Activated naive CD4-positive, alpha-beta T cell treated with anti-CD3 and anti-CD28 coated beads for 36 hours (primary cell): ENCODE results near the gene RBP3. TPM values are rescaled to one million over a fixed set of nuclear protein-coding genes. Genes with fewer than 3 reads are reported as not detected.
"Not testable (repeated sequence)": the region's sequence is repeated elsewhere in the genome, so short reads cannot be mapped to it uniquely, and the experiment has no call there.

Experiments used
- CTCF ChIA-PET: fragments of 350-600 bp; sonication (Branson Sonifier 250); formaldehyde crosslinking; loops from one replicate; lab custom pipeline; 2021; ENCODE audit warnings: antibody characterized with exemption; lab: Charles Lee
- DNase-seq: peaks from one replicate; pipeline ENCODE4 v3.0.0-alpha.2; 2020
- H3K27ac Mint-ChIP-seq: one replicate; pipeline ENCODE4 v1.8.0; 2021; ENCODE audit warnings: mild to moderate bottlenecking, mixed read lengths
- H3K27me3 Mint-ChIP-seq: one replicate; pipeline ENCODE4 v1.8.0; 2021; ENCODE audit warnings: low read depth, mixed read lengths
- H3K36me3 Mint-ChIP-seq: one replicate; pipeline ENCODE4 v1.8.0; 2021; ENCODE audit warnings: low read depth, mixed read lengths
- H3K4me1 Mint-ChIP-seq: one replicate; pipeline ENCODE4 v1.8.0; 2021; ENCODE audit warnings: low read depth, mixed read lengths
- H3K4me3 Mint-ChIP-seq: one replicate; pipeline ENCODE4 v1.8.0; 2021; ENCODE audit warnings: mild to moderate bottlenecking, moderate library complexity, mixed read lengths
- H3K9me3 Mint-ChIP-seq: one replicate; pipeline ENCODE4 v1.8.0; 2021; ENCODE audit warnings: mixed read lengths
- intact Hi-C: fragments of 100-400 bp; cut with micrococcal nuclease; formaldehyde crosslinking; loops from one replicate; pipeline ENCODE4 v1.15.1; 2023
- total RNA-seq, 2 experiments: library from RNA; stranded (reverse); gene quantifications; one replicate each; pipeline ENCODE4 v1.2.3, GENCODE V29; 2021

The RBP3 gene
- total RNA-seq, 2 experiments from 2014 or later = not detected

GRCh38 chr10:47381427-47382379, 33.5 kb downstream of the RBP3 start:
- Mint-ChIP-seq H3K27ac (no peak overlapping the region), H3K36me3 (no peaks in the 10 kb centered on the region), H3K9me3 (peaks cover 2% of the 10 kb centered on the region), H3K4me3 (no peak overlapping the region), H3K4me1 (peaks cover 15% of the 10 kb centered on the region), H3K27me3 (peaks cover 41% of the 10 kb centered on the region)
- intact Hi-C loops = loop anchor here (5.0 kb wide), 1 partner anchor 1114 kb away; no protein-coding TSS in a partner anchor
- no peak for DNase-seq
- CTCF ChIA-PET = no interaction called here

GRCh38 chr10:47383261-47384147, 35.3 kb downstream of the RBP3 start:
- Mint-ChIP-seq H3K4me1 (peaks cover 10% of the 10 kb centered on the region), H3K36me3 (no peaks in the 10 kb centered on the region), H3K4me3 (peak overlapping the region; percentile 84), H3K27me3 (peaks cover 32% of the 10 kb centered on the region), H3K27ac (no peak overlapping the region), H3K9me3 (peaks cover 3% of the 10 kb centered on the region)
- DNase-seq = no peak
- intact Hi-C loops = loop anchor here (5.0 kb wide), 1 partner anchor 1116 kb away; no protein-coding TSS in a partner anchor
- CTCF ChIA-PET = interaction anchor here (1.2 kb wide), 1 partner anchor 20 kb away, joined by 3 read pairs; no protein-coding TSS in a partner anchor

- no peak within 1 kb of the TSS for H3K27ac Mint-ChIP-seq
- intact Hi-C loops = loop anchor here (5.0 kb wide), 1 partner anchor 1117 kb away; no protein-coding TSS in a partner anchor
- H3K36me3 Mint-ChIP-seq = no peaks in the 10 kb centered on the region
- DNase-seq = peak; percentile 74
- peak within 1 kb of the TSS; percentile 84 for H3K4me3 Mint-ChIP-seq
- peaks cover 10% of the 10 kb centered on the region for H3K4me1 Mint-ChIP-seq
- CTCF ChIA-PET = interaction anchor here (1.1 to 1.2 kb wide), 2 partner anchors 19 to 22 kb away, joined by 3 read pairs; no protein-coding TSS in a partner anchor
- peaks cover 32% of the 10 kb centered on the region for H3K27me3 Mint-ChIP-seq
- peaks cover 3% of the 10 kb centered on the region for H3K9me3 Mint-ChIP-seq
Observed at GRCh38 chr10:47384148-47384921, 36.2 kb downstream of the RBP3 start, which contains the start of gene ZNF488. Gene ZNF488, minus strand, starts transcription at chr10:47384293. Its CDS starts 15,464 bp downstream, at chr10:47368829.

- DNase-seq, H3K4me1 Mint-ChIP-seq, H3K4me3 Mint-ChIP-seq, H3K36me3 Mint-ChIP-seq, CTCF ChIA-PET, H3K9me3 Mint-ChIP-seq, H3K27ac Mint-ChIP-seq, intact Hi-C loops: not testable (repeated sequence)
- H3K27me3 Mint-ChIP-seq = peaks cover 22% of the 10 kb centered on the region
Observed at GRCh38 chr10:47386104-47386503, 37.9 kb downstream of the RBP3 start.

- H3K4me3 Mint-ChIP-seq = no peak overlapping the region
- H3K4me1 Mint-ChIP-seq = peaks cover 4% of the 10 kb centered on the region
- intact Hi-C loops = no loop called here
- H3K27me3 Mint-ChIP-seq = peaks cover 14% of the 10 kb centered on the region
- H3K9me3 Mint-ChIP-seq = peaks cover 3% of the 10 kb centered on the region
- CTCF ChIA-PET = no interaction called here
- DNase-seq = no peak
- no peaks in the 10 kb centered on the region for H3K36me3 Mint-ChIP-seq
- no peak overlapping the region for H3K27ac Mint-ChIP-seq
Observed at GRCh38 chr10:47388879-47389278, 40.7 kb downstream of the RBP3 start.

- H3K9me3 Mint-ChIP-seq = peaks cover 3% of the 10 kb centered on the region
- H3K4me1 Mint-ChIP-seq = peaks cover 3% of the 10 kb centered on the region
- H3K27me3 Mint-ChIP-seq = peaks cover 18% of the 10 kb centered on the region
- intact Hi-C loops = no loop called here
- DNase-seq = no peak
- H3K36me3 Mint-ChIP-seq = no peaks in the 10 kb centered on the region
- H3K4me3 Mint-ChIP-seq = no peak overlapping the region
- no peak overlapping the region for H3K27ac Mint-ChIP-seq
- CTCF ChIA-PET = no interaction called here
Observed at GRCh38 chr10:47389619-47390018, 41.5 kb downstream of the RBP3 start.

GRCh38 chr10:47396311-47396717, 48.2 kb downstream of the RBP3 start:
- H3K27me3 Mint-ChIP-seq = peaks cover 19% of the 10 kb centered on the region
- H3K9me3 Mint-ChIP-seq = no peaks in the 10 kb centered on the region
- no peak overlapping the region for H3K27ac Mint-ChIP-seq
- CTCF ChIA-PET = no interaction called here
- no peaks in the 10 kb centered on the region for H3K4me1 Mint-ChIP-seq
- DNase-seq = no peak
- no peak overlapping the region for H3K4me3 Mint-ChIP-seq
- no peaks in the 10 kb centered on the region for H3K36me3 Mint-ChIP-seq
- intact Hi-C loops = no loop called here

GRCh38 chr10:47397256-47397655, 49.1 kb downstream of the RBP3 start:
- H3K9me3 Mint-ChIP-seq = no peaks in the 10 kb centered on the region
- DNase-seq = no peak
- H3K4me3 Mint-ChIP-seq = no peak overlapping the region
- CTCF ChIA-PET = no interaction called here
- H3K36me3 Mint-ChIP-seq = no peaks in the 10 kb centered on the region
- no peaks in the 10 kb centered on the region for H3K4me1 Mint-ChIP-seq
- intact Hi-C loops = no loop called here
- H3K27me3 Mint-ChIP-seq = peaks cover 22% of the 10 kb centered on the region
- H3K27ac Mint-ChIP-seq = no peak overlapping the region

- H3K27me3 Mint-ChIP-seq = peaks cover 15% of the 10 kb centered on the region
Observed at GRCh38 chr10:47400251-47400650, 52.1 kb downstream of the RBP3 start.

GRCh38 chr10:47400786-47401185, 52.6 kb downstream of the RBP3 start:
- Mint-ChIP-seq H3K9me3 (no peaks in the 10 kb centered on the region), H3K27me3 (peaks cover 15% of the 10 kb centered on the region), H3K4me3 (no peak overlapping the region), H3K27ac (no peak overlapping the region), H3K4me1 (no peaks in the 10 kb centered on the region), H3K36me3 (no peaks in the 10 kb centered on the region)
- intact Hi-C loops = no loop called here
- DNase-seq = no peak
- CTCF ChIA-PET = no interaction called here

More at GRCh38 chr10:47400251-47400650, 52.1 kb downstream of the RBP3 start:
- CTCF ChIA-PET = no interaction called here
- Mint-ChIP-seq H3K4me1 (no peaks in the 10 kb centered on the region), H3K27ac (no peak overlapping the region), H3K36me3 (no peaks in the 10 kb centered on the region), H3K9me3 (no peaks in the 10 kb centered on the region), H3K4me3 (no peak overlapping the region)
- DNase-seq = no peak
- intact Hi-C loops = no loop called here

- Mint-ChIP-seq H3K4me1 (no peaks in the 10 kb centered on the region), H3K27ac (no peak overlapping the region), H3K4me3 (no peak overlapping the region), H3K27me3 (peaks cover 15% of the 10 kb centered on the region), H3K36me3 (no peaks in the 10 kb centered on the region), H3K9me3 (no peaks in the 10 kb centered on the region)
- intact Hi-C loops = no loop called here
- CTCF ChIA-PET = no interaction called here
- no peak for DNase-seq
Observed at GRCh38 chr10:47401210-47401609, 53.0 kb downstream of the RBP3 start.
